ENCODE data around the gene KCNK6. TPM values are rescaled to one million over a fixed set of nuclear protein-coding genes. Genes with fewer than 3 reads are reported as not detected.

Gene KCNK6
- total RNA-seq, 2 donors from 2014 or later: 6.5 to 10.8 TPM

DNA sequence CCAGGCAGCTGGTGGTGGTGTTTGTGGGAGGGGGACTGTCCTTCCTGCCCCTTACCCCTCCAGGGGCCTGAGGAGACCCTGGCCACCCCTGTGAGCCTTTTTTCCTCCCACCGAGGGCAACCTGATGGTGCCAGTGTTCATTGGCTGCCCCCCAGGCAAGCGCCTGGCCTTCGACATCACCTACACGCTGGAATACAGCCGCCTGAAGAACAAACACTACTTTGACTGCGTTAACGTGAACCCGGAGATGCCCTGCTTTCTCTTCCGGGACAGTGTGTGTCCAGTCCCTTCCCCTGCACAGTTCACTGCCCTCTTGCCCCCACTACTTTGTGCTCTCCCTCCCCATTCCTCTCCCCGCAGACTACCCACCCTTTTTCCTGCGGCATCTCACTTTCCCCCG, 47.4 kb downstream of the KCNK6 start:
- no peaks in the 10 kb centered on the region for H3K9me3 ChIP-seq (ENCODE audit: control insufficient read depth, low read length, poor library complexity, severe bottlenecking)
- Mint-ChIP-seq H3K27ac (no peak overlapping the region), H3K4me3 (no peak overlapping the region), H3K27me3 (peaks cover 16% of the 10 kb centered on the region), H3K4me1 (no peaks in the 10 kb centered on the region), H3K36me3 (ENCODE audit: low read depth) (peaks cover 5% of the 10 kb centered on the region)
- ATAC-seq: no peak
- DNase-seq: no peak

DNA sequence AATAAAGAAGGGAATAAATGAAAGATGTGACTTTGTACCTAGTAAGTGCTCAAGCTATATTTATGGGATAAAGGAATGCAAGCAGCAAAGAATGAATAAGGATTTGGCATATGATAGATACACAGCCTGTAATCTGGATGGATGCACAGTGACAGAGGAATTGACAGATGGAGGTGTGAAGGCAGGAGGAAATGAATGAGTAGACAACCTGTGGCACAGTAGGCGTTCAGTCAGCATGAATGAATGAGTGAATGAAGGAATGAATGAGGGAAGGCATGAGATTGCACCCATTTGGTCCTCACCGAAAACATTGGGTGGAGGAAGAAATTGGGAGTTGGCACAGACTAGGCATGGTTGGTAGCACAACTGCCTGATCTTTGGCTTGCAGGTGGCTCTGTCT, 49.9 kb downstream of the KCNK6 start:
- Mint-ChIP-seq H3K36me3 (ENCODE audit: low read depth) (peaks cover 6% of the 10 kb centered on the region), H3K4me3 (no peak overlapping the region), H3K27me3 (peaks cover 16% of the 10 kb centered on the region), H3K27ac (no peak overlapping the region), H3K4me1 (peaks cover 3% of the 10 kb centered on the region)
- ATAC-seq (no peak), DNase-seq (no peak)
- no peaks in the 10 kb centered on the region for H3K9me3 ChIP-seq (ENCODE audit: control insufficient read depth, low read length, poor library complexity, severe bottlenecking)

DNA sequence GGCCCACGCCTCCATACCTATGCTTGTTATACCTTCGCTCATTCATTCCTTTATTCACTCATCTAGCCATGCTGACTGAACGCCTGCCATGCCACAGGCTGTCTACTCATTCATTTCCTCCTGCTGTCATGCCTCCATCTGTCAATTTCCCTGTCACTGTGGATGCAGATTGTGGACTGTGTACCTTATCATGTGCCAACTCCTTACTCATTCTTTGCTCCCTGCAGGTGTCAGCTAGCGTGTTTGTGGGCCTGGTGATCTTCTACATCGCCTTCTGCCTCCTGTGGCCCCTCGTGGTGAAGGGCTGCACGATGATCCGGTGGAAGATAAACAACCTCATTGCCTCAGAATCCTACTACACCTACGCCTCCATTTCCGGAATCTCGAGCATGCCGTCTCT, 50.7 kb downstream of the KCNK6 start:
- peaks cover 9% of the 10 kb centered on the region for H3K36me3 Mint-ChIP-seq (ENCODE audit: low read depth)

DNA sequence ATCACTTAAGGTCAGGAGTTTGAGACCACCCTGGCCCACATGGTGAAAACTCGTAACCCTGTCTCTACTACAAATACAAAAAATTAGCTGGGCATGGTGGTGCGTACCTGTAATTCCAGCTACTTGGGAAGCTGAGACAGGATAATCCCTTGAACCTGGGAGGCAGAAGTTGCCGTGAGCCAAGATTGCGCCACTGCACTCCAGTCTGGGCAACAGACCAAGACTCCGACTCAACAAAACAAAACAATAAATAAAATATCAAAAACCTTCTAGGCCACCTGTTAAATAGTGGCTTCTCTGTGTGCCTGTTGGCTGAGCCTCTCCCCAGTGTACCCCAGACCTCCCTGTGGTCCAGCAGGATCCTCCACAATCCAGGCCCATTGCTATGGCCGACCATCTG, 51.4 kb downstream of the KCNK6 start:
- Mint-ChIP-seq H3K4me1 (peaks cover 12% of the 10 kb centered on the region), H3K36me3 (ENCODE audit: low read depth) (peaks cover 9% of the 10 kb centered on the region), H3K27ac (no peak overlapping the region), H3K27me3 (peaks cover 16% of the 10 kb centered on the region), H3K4me3 (no peak overlapping the region)
- ATAC-seq (no peak), DNase-seq (no peak)
- no peaks in the 10 kb centered on the region for H3K9me3 ChIP-seq (ENCODE audit: control insufficient read depth, low read length, poor library complexity, severe bottlenecking)

More for the DNA sequence above, 50.7 kb downstream of the KCNK6 start:
- H3K4me1 Mint-ChIP-seq: peaks cover 10% of the 10 kb centered on the region
- H3K27me3 Mint-ChIP-seq: peaks cover 16% of the 10 kb centered on the region
- no peak for DNase-seq
- no peak overlapping the region for H3K27ac Mint-ChIP-seq
- H3K4me3 Mint-ChIP-seq: no peak overlapping the region
- ATAC-seq: no peak
- no peaks in the 10 kb centered on the region for H3K9me3 ChIP-seq (ENCODE audit: control insufficient read depth, low read length, poor library complexity, severe bottlenecking)

DNA sequence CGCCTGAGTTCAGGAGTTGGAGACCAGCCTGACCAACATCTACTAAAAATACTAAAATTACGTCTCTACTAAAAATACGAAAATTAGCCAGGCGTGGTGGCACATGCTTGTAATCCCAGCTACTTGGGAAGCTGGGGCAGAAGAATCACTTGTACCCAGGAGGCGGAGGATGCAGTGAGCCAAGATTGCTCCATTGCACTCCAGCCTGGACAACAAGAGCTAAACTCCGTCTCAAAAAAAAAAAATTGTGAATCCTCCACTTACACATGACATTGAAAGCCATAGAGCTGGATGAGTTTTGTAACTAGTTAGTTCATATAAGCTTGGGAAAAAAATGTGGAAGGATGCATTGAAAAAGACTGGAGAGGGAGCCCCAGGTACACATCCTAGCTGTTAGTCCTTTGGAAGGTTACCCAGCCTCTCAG, 54.3 kb downstream of the KCNK6 start:
- ATAC-seq (no peak), DNase-seq (no peak)
- H3K9me3 ChIP-seq (ENCODE audit: control insufficient read depth, low read length, poor library complexity, severe bottlenecking): no peaks in the 10 kb centered on the region
- Mint-ChIP-seq H3K27ac (peak overlapping the region; percentile 100), H3K4me3 (peak overlapping the region; percentile 98), H3K27me3 (peaks cover 16% of the 10 kb centered on the region), H3K36me3 (ENCODE audit: low read depth) (peaks cover 9% of the 10 kb centered on the region), H3K4me1 (peaks cover 17% of the 10 kb centered on the region)

DNA sequence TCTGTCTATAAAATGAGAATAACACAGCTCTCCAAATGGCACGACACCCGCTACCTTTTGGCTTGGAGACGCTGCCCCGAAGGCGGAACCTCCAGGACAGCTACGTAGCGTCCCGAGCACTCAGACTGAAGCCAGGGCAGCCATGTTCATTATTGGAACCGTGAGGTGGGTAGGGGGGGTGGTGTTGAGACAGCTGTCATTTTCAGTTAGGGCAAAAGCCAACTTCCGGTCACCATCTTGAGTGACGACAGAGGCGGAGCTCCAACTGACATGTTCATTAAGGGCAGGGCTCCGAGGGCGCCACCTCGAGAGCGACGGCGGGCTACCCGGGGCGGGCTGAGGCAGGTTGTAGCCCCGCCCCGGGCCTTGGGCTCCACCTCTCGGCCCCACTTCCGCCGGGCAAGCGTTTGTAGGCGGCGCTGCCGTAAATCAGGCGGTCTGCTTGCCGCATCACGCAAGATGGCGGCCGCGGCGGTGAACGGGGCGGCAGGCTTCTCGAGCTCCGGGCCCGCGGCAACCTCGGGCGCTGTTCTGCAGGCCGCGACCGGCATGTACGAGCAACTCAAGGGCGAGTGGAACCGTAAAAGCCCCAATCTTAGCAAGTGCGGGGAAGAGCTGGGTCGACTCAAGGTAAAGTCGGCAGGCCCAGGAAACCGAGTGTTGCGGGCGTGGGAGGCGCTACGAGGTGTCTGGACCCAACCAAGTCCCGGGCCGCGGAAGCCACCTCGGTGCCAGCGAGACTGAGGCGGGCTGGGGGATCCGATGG, 54.9 kb downstream of the KCNK6 start, which contains the start of gene PSMD8:
PSMD8 (plus strand) TSS at position 240 of the 766 bp plus-strand sequence; CDS start at position 271, 31 bp downstream.
- ATAC-seq (peak; percentile 97), DNase-seq (peak; percentile 96 to 97 (median 96))
- Mint-ChIP-seq H3K27me3 (peaks cover 13% of the 10 kb centered on the region), H3K4me3 (peak within 1 kb of the TSS; percentile 98), H3K27ac (peak within 1 kb of the TSS; percentile 100), H3K4me1 (peaks cover 17% of the 10 kb centered on the region), H3K36me3 (ENCODE audit: low read depth) (peaks cover 10% of the 10 kb centered on the region)
- H3K9me3 ChIP-seq (ENCODE audit: control insufficient read depth, low read length, poor library complexity, severe bottlenecking): no peaks in the 10 kb centered on the region

DNA sequence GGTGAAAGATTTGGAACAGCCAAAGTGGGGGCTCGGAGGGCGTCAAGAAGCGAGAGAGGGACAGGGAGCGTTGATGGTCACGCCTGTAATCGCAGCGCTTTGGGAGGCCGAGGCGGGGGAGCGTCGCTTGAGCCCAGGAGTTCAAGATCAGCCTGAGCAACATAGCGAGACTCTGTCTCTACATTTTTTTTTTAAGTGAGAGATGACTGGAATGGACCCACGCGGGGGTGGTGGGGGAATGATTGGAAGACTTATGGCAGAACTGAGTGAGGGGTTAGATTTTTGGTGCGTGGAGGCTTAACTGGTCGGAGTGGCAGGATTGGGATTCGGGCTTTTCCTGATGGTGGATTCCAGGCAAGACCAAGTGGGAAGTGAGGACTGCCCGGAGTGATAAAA, 55.5 kb downstream of the KCNK6 start:
- H3K27me3 Mint-ChIP-seq: peaks cover 7% of the 10 kb centered on the region
- peaks cover 18% of the 10 kb centered on the region for H3K4me1 Mint-ChIP-seq
- H3K4me3 Mint-ChIP-seq: peak overlapping the region; percentile 98
- no peak for ATAC-seq
- no peaks in the 10 kb centered on the region for H3K9me3 ChIP-seq (ENCODE audit: control insufficient read depth, low read length, poor library complexity, severe bottlenecking)
- peaks cover 11% of the 10 kb centered on the region for H3K36me3 Mint-ChIP-seq (ENCODE audit: low read depth)
- no peak for DNase-seq
- H3K27ac Mint-ChIP-seq: peak overlapping the region; percentile 100

DNA sequence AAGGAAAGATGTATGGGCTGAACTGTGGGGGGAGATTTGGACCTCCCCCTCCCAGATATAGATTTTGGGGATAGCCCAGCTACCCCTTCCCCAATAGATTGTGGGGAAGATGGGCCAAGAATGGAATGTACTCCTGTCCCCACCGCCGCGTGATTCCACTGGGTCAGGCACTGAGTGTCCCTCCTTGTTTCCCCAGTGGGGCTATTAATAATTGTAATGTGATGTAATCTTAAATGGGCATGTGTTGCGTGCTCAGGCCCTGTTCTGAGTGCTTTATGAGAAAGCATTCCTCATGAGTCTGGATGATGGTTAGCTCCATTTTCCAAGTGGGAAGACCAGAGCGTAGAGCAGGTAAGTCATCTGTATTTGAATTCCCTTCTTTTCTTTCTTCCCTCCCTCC, 56.1 kb downstream of the KCNK6 start:
- DNase-seq: no peak
- H3K4me3 Mint-ChIP-seq: peak overlapping the region; percentile 98
- peaks cover under 1% of the 10 kb centered on the region for H3K27me3 Mint-ChIP-seq
- H3K4me1 Mint-ChIP-seq: peaks cover 21% of the 10 kb centered on the region
- peak overlapping the region; percentile 100 for H3K27ac Mint-ChIP-seq
- peaks cover 12% of the 10 kb centered on the region for H3K36me3 Mint-ChIP-seq (ENCODE audit: low read depth)
- no peaks in the 10 kb centered on the region for H3K9me3 ChIP-seq (ENCODE audit: control insufficient read depth, low read length, poor library complexity, severe bottlenecking)
- ATAC-seq: no peak

DNA sequence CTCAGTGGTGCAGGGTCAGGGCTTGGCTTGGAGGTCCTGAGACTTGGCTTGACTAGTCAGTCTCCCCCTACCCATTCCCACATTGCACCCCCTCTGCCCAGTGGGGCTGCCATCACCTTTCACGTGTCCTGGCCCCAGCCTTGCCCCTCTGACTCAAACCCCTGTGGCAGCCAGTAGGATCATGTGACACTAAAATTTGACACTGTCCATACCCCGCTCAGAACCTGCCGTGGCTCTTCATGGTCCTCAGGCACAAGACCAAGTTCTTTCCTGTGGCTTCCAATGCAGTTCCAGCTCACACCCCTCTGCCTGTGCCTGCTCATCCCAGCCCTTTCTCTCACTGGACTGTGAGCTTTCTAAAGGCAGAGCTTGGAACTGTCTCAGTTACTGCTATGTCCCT, 56.9 kb downstream of the KCNK6 start:
- peak overlapping the region; percentile 98 for H3K4me3 Mint-ChIP-seq

DNA sequence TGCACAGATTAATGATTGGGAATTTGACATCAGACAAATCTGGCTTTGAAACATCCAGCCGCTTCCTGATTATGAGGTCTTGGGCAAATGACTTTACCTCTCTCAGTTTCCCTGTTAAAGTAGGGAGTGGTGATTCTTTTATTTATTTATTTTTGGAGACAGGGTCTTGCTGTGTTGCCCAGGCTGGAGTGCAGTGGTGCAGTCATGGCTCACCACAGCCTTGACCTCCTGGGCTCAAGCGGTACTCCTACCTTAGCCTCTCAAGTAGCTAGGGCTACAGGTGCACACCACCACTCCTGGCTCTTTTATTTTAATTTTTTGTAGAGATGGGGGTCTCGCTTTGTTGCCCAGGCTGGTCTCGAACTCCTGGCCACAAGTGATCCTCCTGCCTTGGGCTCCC, 57.4 kb downstream of the KCNK6 start:
- Mint-ChIP-seq H3K4me3 (no peak overlapping the region), H3K27me3 (no peaks in the 10 kb centered on the region), H3K27ac (no peak overlapping the region), H3K36me3 (ENCODE audit: low read depth) (peaks cover 12% of the 10 kb centered on the region), H3K4me1 (peaks cover 21% of the 10 kb centered on the region)
- no peak for DNase-seq
- H3K9me3 ChIP-seq (ENCODE audit: control insufficient read depth, low read length, poor library complexity, severe bottlenecking): no peaks in the 10 kb centered on the region
- no peak for ATAC-seq

More for the DNA sequence above, 56.9 kb downstream of the KCNK6 start:
- peaks cover 21% of the 10 kb centered on the region for H3K4me1 Mint-ChIP-seq
- H3K27ac Mint-ChIP-seq: peak overlapping the region; percentile 34
- no peak for ATAC-seq
- no peaks in the 10 kb centered on the region for H3K9me3 ChIP-seq (ENCODE audit: control insufficient read depth, low read length, poor library complexity, severe bottlenecking)
- H3K27me3 Mint-ChIP-seq: no peaks in the 10 kb centered on the region
- peaks cover 12% of the 10 kb centered on the region for H3K36me3 Mint-ChIP-seq (ENCODE audit: low read depth)
- DNase-seq: no peak

DNA sequence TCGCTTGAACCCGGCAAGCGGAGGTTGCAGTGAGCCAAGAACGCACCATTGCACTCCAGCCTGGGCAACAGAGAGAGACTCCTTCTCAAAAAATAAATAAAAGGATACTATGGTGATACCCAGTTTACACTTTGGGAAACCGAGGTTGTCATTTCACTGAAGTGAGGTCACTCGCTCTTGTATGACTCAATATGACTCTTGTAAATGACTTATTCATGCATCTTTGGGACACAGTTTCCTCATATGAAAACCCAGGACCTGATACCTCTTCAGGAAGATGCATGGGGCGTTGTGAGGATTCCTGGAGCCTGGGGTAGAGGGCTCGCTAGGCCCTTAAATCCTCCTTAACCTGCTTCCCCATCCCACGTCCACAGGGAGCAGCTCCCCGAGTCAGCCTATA, 59.2 kb downstream of the KCNK6 start:
- Mint-ChIP-seq H3K27ac (no peak overlapping the region), H3K36me3 (ENCODE audit: low read depth) (peaks cover 18% of the 10 kb centered on the region), H3K27me3 (no peaks in the 10 kb centered on the region), H3K4me3 (no peak overlapping the region), H3K4me1 (peaks cover 21% of the 10 kb centered on the region)
- H3K9me3 ChIP-seq (ENCODE audit: control insufficient read depth, low read length, poor library complexity, severe bottlenecking): no peaks in the 10 kb centered on the region
- ATAC-seq (no peak), DNase-seq (no peak)

DNA sequence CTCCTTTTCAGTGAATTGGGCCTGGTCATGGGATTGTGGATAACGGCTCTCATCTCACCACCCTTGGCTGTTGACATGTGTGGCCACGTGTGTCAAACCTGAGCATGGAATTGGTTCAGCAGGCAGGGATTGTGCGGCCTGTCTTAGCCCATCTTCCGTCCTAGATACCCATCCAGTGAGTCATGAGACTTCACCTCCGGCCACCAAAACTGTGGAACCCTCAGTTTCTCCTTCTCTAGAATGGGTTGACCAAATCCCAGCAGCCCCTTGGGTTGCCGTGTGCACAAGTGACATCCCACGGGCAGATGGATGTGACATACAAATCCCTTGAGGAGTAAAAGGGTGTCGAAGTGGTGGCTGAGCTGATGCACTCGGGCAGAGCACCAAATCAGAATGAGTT, 61.5 kb downstream of the KCNK6 start:
- Mint-ChIP-seq H3K27me3 (no peaks in the 10 kb centered on the region), H3K27ac (no peak overlapping the region), H3K4me1 (peaks cover 12% of the 10 kb centered on the region), H3K4me3 (no peak overlapping the region), H3K36me3 (ENCODE audit: low read depth) (peaks cover 14% of the 10 kb centered on the region)
- H3K9me3 ChIP-seq (ENCODE audit: control insufficient read depth, low read length, poor library complexity, severe bottlenecking): no peaks in the 10 kb centered on the region
- no peak for DNase-seq
- ATAC-seq: no peak

Measured in T-helper 17 cell (primary cell).